Astrocyte of the spinal cord (primary cell): ENCODE measurements around the gene MYOZ2.

Experiments used
- DNase-seq: peaks from one replicate; pipeline ENCODE4 v3.0.0; 2011; ENCODE audit warnings: low read depth, low spot score
- H3K4me3 ChIP-seq: 2 replicates; pipeline ENCODE4 v1.5.1; 2011; ENCODE audit warnings: low read depth, mild to moderate bottlenecking, low read length, moderate library complexity
- CTCF ChIP-seq: IDR thresholded peaks from 2 replicates; pipeline ENCODE4 v1.5.1; 2012; ENCODE audit warnings: low read depth, mild to moderate bottlenecking, low read length, inconsistent platforms
- in situ Hi-C: cut with HindIII; loops from 2 replicates; pipeline ENCODE4 v1.10.0; 2017; ENCODE audit warnings: low sequenced_read_pairs

MYOZ2 gene

DNA sequence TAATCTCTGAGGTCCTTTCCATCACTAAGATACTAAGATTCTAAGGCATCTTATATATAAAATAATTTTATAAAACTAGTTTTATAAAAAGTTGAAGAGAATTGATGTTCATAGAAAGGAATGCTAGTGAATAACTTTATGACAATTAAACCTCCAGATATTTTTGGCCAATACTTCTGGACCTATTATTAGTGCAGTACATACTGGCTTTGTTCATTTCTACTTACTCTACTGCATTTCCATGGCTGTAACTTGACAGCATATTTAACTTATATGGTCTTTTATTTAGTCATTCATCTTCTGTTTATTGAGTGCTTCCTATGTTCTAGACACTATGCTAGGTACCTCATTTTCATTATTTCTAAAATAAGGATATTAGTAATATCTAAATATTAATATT is 70.1 kb downstream of the MYOZ2 start:
- no peak for DNase-seq
- H3K4me3 ChIP-seq: no peak overlapping the region
- no peak for TF ChIP-seq CTCF
- in situ Hi-C loops: no loop called here

DNA sequence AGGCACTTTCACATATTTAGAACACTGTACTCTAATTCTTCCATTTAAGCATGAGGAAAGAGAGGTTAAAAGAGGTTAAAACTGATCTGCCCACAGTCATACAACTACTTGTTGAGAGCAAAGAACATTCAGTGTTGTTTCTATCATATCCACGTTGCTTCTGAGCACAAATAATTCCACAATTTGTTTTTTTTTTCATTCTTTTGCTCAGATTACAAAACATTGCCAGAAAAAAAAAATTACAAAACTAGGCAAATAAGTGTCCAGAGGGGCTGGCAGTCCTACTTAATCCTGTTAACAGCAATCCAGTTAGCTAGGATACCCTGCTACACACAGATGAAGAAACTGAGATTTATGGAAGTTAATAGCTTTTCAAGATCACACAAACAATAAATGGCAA is 70.5 kb downstream of the MYOZ2 start:
- no peak for TF ChIP-seq CTCF
- in situ Hi-C loops: no loop called here
- DNase-seq: no peak
- H3K4me3 ChIP-seq: no peak overlapping the region

DNA sequence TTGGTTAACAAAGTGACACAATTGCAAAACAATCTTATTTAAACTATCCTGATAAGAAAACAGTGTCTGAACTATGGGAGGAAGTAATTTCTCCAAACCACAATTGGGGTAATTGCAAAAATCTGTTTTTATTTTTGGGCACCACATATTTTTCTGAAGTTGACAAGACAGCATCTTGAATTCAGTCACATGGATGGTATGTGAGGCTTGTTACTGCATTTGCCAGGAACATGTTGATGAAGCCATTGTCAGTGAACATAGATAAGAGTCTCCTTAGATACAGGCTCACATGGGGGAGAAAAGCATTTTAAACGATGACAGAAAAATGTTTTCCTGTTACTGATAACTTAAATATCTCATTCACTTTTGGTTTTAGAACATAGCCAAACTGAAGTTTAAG is 71.4 kb downstream of the MYOZ2 start:
- DNase-seq: peak; percentile 14
- in situ Hi-C loops: no loop called here
- no peak for TF ChIP-seq CTCF

DNA sequence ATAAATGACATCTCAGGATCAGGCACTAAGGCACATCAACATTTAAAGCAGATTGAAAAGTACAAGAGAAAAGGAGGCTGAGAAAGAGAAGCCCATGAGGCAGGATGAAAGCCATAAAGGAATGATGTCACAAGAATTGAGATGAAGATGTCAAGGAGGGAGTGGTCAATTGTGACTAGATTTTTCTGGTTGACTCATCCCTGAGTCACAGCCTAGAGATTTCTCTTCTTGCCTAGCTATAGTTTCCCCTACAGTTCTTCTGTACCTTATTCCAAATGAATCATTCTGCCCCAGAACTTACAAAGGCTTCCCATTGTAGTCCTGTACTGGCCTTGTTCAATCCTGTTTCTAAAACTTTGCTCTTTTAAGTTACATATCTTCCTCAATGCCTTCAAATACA is 73.4 kb downstream of the MYOZ2 start:
- no peak for TF ChIP-seq CTCF
- in situ Hi-C loops: no loop called here
- no peak overlapping the region for H3K4me3 ChIP-seq
- DNase-seq: peak; percentile 94

More for the DNA sequence above, 71.4 kb downstream of the MYOZ2 start:
- H3K4me3 ChIP-seq: no peak overlapping the region

GRCh38 chr4:119209586-119209985 is 74.0 kb downstream of the MYOZ2 start:
- no peak overlapping the region for H3K4me3 ChIP-seq

DNA sequence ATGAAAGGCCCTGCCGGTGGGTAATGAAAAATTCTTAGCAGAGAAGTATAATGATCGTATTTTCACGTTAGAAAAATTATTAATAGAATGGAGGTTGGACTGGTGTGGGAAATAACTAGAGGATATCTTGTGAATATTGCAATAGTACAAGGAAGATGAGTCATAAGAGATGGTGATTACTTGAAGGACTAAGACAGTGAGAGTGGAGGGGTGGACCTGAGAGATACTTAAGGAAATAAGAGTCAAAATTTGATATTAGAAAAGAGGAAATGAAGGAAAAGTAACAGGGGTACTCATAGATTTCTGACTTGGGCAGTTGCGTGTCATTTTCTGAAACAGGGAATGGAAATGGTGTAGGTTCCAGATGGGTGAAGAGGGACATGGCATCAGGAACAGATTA is 75.1 kb downstream of the MYOZ2 start:
- no peak for TF ChIP-seq CTCF
- peak; percentile 16 for DNase-seq
- in situ Hi-C loops: no loop called here
- H3K4me3 ChIP-seq: no peak overlapping the region

More at GRCh38 chr4:119209586-119209985, 74.0 kb downstream of the MYOZ2 start:
- in situ Hi-C loops: no loop called here
- TF ChIP-seq CTCF: no peak
- no peak for DNase-seq

DNA sequence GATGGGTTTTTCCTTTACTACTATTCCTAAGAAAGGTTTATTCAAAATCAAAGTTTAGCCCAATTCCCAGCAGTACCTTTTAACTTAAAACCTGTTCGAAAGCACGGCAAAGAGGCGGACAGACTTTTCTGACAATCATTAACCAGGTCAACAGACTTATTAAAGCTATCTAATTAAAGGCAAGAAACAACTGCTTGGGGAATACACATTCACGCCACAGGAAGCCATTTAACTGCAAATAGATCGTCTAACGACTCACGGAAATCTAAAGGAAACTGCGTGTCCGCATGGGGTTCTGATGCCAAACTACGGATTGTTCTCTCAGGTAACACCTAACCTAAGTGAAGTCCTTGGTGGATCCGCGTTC is 76.2 kb downstream of the MYOZ2 start:
- no peak for TF ChIP-seq CTCF
- peak overlapping the region; percentile 78 for H3K4me3 ChIP-seq
- in situ Hi-C loops: no loop called here
- DNase-seq: no peak
